Epithelial cell of proximal tubule (primary cell): Measurements from ENCODE around the gene ZIC4. TPM values are rescaled to one million over a fixed set of nuclear protein-coding genes. Genes with fewer than 3 reads are reported as not detected.

Experiments used
- DNase-seq: peaks from one replicate; pipeline ENCODE4 v3.0.0-alpha.2; 2011; ENCODE audit warnings: low read depth
- H3K4me3 ChIP-seq: 2 replicates; pipeline ENCODE4 v1.5.1; 2011; ENCODE audit warnings: low read depth, mild to moderate bottlenecking, low read length
- total RNA-seq: library from RNA; depleted of rRNA; stranded (reverse); fragments of >200 nt; gene quantifications from 2 replicates; pipeline ENCODE4 v1.2.3, GENCODE V29; 2015
- TF ChIP-seq, protein P1 (sequence below): conservative IDR thresholded peaks from 2 replicates; pipeline ENCODE4 v1.5.1; 2012; ENCODE audit warnings: low read depth, mild to moderate bottlenecking, low read length

The ZIC4 gene
- total RNA-seq, 1 donor from 2014 or later, result not detected

DNA sequence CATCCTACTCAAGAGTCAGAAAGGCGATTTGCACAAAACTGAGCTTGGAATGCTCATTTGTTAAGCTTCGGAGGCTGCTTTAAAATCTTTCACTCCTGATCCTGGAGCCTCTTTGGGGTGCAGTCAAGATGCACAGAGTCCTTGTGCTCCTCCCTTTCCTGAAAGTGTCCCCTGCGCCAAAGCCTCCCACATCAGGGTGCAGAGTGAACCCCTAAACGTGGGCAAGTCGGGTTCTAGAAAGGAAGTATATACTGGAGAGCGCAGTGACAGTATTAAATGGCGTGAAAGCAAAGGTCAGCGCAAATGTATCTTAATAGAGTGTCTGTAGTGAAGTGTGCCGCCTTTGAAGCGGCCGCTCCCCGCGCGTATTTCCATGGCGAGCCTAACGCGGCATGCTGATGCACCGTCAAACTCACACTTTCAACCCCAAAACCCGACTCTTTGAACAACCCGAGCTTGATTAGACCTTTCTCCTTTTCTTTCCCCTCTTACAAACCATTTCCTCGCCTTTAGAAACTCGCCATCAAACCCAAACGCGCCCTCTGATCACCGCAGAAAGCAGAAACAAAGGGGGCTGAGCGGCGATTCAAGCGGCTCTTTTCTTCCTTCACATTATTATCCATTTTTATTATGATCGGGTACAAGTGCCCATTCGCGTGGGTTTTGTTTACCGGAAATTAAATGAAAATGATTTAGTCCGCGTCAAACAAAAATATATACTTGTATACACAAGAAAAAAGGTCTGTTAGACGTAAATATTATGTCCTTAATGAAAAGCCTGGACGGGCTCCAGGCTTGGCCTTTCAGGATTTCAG, 18.3 kb downstream of the ZIC4 start:
- no peak for DNase-seq
- H3K4me3 ChIP-seq, result no peak overlapping the region
- TF ChIP-seq, protein P1, sequence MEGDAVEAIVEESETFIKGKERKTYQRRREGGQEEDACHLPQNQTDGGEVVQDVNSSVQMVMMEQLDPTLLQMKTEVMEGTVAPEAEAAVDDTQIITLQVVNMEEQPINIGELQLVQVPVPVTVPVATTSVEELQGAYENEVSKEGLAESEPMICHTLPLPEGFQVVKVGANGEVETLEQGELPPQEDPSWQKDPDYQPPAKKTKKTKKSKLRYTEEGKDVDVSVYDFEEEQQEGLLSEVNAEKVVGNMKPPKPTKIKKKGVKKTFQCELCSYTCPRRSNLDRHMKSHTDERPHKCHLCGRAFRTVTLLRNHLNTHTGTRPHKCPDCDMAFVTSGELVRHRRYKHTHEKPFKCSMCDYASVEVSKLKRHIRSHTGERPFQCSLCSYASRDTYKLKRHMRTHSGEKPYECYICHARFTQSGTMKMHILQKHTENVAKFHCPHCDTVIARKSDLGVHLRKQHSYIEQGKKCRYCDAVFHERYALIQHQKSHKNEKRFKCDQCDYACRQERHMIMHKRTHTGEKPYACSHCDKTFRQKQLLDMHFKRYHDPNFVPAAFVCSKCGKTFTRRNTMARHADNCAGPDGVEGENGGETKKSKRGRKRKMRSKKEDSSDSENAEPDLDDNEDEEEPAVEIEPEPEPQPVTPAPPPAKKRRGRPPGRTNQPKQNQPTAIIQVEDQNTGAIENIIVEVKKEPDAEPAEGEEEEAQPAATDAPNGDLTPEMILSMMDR, result no peak

GRCh38 chr3:147387291-147387884, 19.0 kb downstream of the ZIC4 start:
- TF ChIP-seq, protein P1, result no peak
- no peak for DNase-seq
- H3K4me3 ChIP-seq, result no peak overlapping the region

DNA sequence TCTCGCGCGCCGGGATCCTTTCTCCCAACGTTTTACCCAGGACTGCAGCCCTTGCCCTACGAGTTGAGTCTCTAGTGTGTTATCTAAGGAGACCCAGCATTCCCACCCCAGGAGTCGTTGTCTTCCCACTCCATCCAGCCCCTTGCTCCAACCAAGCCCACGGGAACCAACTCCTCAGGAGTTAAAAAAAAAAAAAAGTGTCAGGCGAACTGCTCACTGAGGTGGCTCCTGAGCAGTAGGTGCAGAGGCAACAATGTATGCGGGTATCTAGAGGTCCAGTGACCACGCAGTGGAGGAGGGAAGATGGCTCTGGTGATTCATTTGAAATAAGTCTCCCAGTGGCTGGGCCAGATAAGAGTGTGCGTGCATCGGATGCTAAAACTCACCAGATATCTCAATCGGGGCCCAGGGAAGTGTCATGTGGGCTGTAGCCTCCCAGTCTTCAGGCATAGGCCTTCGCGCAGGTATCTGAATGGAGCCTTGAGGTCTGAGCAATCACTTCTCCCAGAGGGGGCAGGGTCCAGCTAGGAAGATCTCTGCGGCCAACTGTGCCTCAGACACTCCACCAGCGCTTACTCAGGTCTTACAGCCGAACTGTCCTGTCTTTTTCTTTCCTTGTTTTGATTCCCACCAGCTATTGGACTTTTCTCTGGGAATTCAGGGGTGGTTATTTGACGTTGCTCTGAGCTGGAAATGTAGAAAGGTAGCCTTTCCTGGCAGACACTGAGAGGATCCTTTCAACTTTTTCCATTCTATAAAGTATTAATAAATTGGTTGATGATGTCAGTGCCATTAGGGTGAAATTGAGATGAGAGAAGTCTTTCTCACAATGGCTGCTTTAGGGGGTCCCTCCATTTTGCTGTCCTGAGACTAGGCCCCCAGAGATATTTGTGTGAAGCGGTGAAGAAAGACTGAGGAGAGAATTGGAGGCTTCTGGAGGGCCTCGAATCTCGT, 21.0 kb downstream of the ZIC4 start:
- no peak for DNase-seq
- TF ChIP-seq, protein P1, result no peak
- no peak overlapping the region for H3K4me3 ChIP-seq

DNA sequence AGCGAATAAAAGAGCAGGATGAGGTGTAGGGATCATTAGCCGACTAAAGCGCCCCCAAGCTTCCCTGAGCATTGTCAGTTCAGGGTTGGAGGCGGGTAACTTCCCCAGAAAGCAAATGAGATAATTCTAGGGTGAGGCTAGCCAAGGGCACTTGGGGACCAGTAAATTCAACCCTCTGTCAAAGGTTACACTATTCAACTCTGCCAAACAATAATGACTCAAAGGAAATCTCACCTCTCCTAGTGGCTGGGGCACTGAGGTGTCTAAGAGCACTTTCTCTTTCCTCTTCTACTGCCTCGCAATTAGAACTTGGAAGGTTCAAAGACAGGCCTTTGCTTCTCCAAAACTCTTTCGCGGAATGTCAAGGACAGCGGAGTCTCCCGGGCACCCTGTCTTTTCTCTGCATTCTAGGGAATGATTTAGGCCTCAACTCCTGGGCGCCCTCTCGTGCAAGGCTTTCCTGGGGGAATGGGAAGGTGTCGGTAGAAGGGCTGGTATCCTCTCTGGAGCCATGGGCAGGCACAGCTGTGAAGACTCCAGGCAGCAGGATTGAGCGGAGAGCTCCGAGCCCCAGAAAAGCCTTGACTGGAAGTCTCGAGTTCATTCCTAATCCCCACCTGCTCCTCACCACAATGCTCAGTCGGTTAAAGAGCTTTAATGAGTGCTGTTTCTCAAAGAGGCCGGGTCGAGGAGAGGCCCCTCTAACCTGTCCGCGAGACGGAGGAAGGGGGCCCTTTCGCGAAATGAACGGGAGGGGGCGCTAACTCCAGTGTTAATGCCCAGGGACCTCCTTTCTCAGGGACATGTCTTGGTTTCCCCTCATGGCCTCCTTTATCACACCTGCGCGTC, 21.9 kb downstream of the ZIC4 start:
- TF ChIP-seq, protein P1, result no peak
- H3K4me3 ChIP-seq, result no peak overlapping the region
- no peak for DNase-seq

DNA sequence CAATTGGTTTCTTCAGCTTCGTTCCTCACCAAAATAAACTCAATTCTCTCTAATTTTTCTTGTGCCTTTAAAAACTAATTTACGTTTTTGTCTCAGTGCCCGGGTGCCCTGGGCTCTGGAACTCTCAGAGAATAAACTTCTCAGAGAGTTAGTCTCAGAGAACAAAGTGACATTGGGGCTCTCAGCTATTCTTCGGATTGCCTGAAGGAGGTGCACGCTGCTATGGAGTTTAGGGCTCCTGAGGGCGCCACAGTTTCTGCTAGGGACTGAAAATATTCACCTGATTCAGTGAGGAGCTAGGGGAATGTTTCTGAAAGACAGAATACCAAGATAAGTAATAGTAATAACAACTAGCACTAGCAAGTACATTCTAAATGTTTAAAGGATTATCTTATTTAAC, 22.7 kb downstream of the ZIC4 start:
- no peak for DNase-seq

More for the DNA sequence above, 22.7 kb downstream of the ZIC4 start:
- no peak overlapping the region for H3K4me3 ChIP-seq
- TF ChIP-seq, protein P1, result peak; percentile 42
